Caco-2 (cell line): ENCODE results near the gene SPG7. TPM values are rescaled to one million over a fixed set of nuclear protein-coding genes. Genes with fewer than 3 reads are reported as not detected.

Source experiments
- BruUV-seq: library from RNA; stranded (reverse); fragments of 400-500 nt; replicated peaks from 2 replicates; lab custom pipeline; 2021; lab: Mats Ljungman, UMichigan
- CTCF ChIA-PET: fragments of 300-600 bp; sonication (Branson Sonifier 250); formaldehyde crosslinking; loops from one replicate; lab custom pipeline; 2022; ENCODE audit warnings: antibody characterized with exemption; lab: Charles Lee
- POLR2A ChIA-PET: fragments of 300-600 bp; sonication (Branson Sonifier 250); formaldehyde crosslinking; loops from one replicate; lab custom pipeline; 2022; ENCODE audit warnings: antibody characterized with exemption; lab: Charles Lee
- DNase-seq, 2 experiments: peaks; one replicate each; pipeline versions ENCODE4 v3.0.0 to v3.0.0-alpha.2; 2020 to 2022
- H3K27me3 ChIP-seq: replicated peaks from 2 replicates; pipeline ENCODE4 v1.6.0; 2011; ENCODE audit warnings: low read length; ENCODE audit not compliant: control insufficient read depth, insufficient read depth
- H3K36me3 ChIP-seq: 2 replicates; pipeline ENCODE4 v1.5.1; 2011; ENCODE audit warnings: low read length; ENCODE audit not compliant: control insufficient read depth, insufficient read depth
- H3K4me1 ChIP-seq: fragments of 250-450 bp; sonication (Bioruptor Pico); 2 replicates; pipeline ENCODE4 v1.5.1; 2020; ENCODE audit warnings: mild to moderate bottlenecking
- H3K4me3 ChIP-seq: 2 replicates; pipeline ENCODE4 v1.5.1; 2011; ENCODE audit warnings: low read depth, mild to moderate bottlenecking, control low read depth, low read length
- H3K9me3 ChIP-seq: fragments of 250-450 bp; sonication (Bioruptor Pico); 2 replicates; pipeline ENCODE4 v1.5.1; 2020; ENCODE audit warnings: mild to moderate bottlenecking, moderate library complexity
- H3K27ac Mint-ChIP-seq: one replicate; pipeline ENCODE4 v1.8.0; 2022; ENCODE audit warnings: mixed read lengths; ENCODE audit not compliant: unreplicated experiment
- H3K27me3 Mint-ChIP-seq: one replicate; pipeline ENCODE4 v1.8.0; 2022; ENCODE audit warnings: mixed read lengths; ENCODE audit not compliant: insufficient read depth, unreplicated experiment
- H3K36me3 Mint-ChIP-seq: one replicate; pipeline ENCODE4 v1.8.0; 2022; ENCODE audit warnings: mild to moderate bottlenecking, mixed read lengths; ENCODE audit not compliant: insufficient read depth, unreplicated experiment
- H3K4me1 Mint-ChIP-seq: one replicate; pipeline ENCODE4 v1.8.0; 2022; ENCODE audit warnings: low read depth, mixed read lengths; ENCODE audit not compliant: unreplicated experiment
- H3K4me3 Mint-ChIP-seq: one replicate; pipeline ENCODE4 v1.8.0; 2022; ENCODE audit warnings: mild to moderate bottlenecking, moderate library complexity, mixed read lengths; ENCODE audit not compliant: unreplicated experiment
- H3K9me3 Mint-ChIP-seq: one replicate; pipeline ENCODE4 v1.8.0; 2022; ENCODE audit warnings: mixed read lengths; ENCODE audit not compliant: unreplicated experiment
- intact Hi-C: fragments of 100-400 bp; cut with micrococcal nuclease; formaldehyde crosslinking; loops from one replicate; pipeline ENCODE4 v1.10.0; 2022; ENCODE audit not compliant: unreplicated experiment
- total RNA-seq: library from RNA; stranded (reverse); gene quantifications from 2 replicates; pipeline ENCODE4 v1.2.3, GENCODE V29; 2022
- TF ChIP-seq, protein P1 (sequence below), 2 experiments: fragments of 200-600 bp in 1 of 2; IDR thresholded peaks; 1 replicate in 1 of 2; 2 replicates in 1 of 2; pipeline versions ENCODE4 v1.5.1 to v1.8.0; 2011 to 2022; ENCODE audit warnings: antibody characterized with exemption in 1 of 2, control low read depth in 1 of 2, inconsistent platforms in 1 of 2, low read depth in 1 of 2, low read length in 1 of 2, mild to moderate bottlenecking in 1 of 2, moderate library complexity in 1 of 2; ENCODE audit not compliant: insufficient read depth in 1 of 2, severe bottlenecking in 1 of 2, unreplicated experiment in 1 of 2

SPG7 gene
- total RNA-seq, 1 experiment from 2014 or later: 159 TPM

DNA sequence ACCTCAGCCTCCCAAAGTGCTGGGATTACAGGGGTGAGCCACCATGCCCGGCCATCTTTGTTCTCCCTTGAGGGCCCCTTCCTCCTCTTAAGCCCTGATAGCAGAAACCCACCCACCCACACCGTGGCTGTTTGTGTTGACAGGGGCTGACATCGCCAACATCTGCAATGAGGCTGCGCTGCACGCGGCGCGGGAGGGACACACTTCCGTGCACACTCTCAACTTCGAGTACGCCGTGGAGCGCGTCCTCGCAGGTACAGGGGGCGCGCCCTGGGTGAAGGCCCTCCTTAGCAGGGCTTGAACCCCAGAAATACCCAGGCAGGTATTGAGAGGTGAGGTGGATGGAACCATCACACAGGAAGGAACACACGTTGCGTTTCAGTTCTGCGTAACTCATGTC is 39.7 kb downstream of the SPG7 start:
- Mint-ChIP-seq H3K4me3 (no peak overlapping the region), H3K27ac (no peak overlapping the region), H3K36me3 (peaks cover 90% of the 10 kb centered on the region), H3K27me3 (no peaks in the 10 kb centered on the region), H3K9me3 (no peaks in the 10 kb centered on the region), H3K4me1 (no peaks in the 10 kb centered on the region)
- no TSS peak for BruUV-seq
- Histone ChIP-seq H3K36me3 (peaks cover 8% of the 10 kb centered on the region; the same call in 1 of the 2 replicates), H3K27me3 (no peaks in the 10 kb centered on the region), H3K4me3 (no peak overlapping the region), H3K4me1 (no peaks in the 10 kb centered on the region), H3K9me3 (no peaks in the 10 kb centered on the region)
- intact Hi-C loops: no loop called here
- TF ChIP-seq, protein P1, sequence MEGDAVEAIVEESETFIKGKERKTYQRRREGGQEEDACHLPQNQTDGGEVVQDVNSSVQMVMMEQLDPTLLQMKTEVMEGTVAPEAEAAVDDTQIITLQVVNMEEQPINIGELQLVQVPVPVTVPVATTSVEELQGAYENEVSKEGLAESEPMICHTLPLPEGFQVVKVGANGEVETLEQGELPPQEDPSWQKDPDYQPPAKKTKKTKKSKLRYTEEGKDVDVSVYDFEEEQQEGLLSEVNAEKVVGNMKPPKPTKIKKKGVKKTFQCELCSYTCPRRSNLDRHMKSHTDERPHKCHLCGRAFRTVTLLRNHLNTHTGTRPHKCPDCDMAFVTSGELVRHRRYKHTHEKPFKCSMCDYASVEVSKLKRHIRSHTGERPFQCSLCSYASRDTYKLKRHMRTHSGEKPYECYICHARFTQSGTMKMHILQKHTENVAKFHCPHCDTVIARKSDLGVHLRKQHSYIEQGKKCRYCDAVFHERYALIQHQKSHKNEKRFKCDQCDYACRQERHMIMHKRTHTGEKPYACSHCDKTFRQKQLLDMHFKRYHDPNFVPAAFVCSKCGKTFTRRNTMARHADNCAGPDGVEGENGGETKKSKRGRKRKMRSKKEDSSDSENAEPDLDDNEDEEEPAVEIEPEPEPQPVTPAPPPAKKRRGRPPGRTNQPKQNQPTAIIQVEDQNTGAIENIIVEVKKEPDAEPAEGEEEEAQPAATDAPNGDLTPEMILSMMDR (IDR thresholded peaks at IDR 0.05; ENCODE audit: insufficient read depth in 1 of 2, low read depth in 1 of 2, low read length in 1 of 2, severe bottlenecking in 1 of 2, unreplicated experiment in 1 of 2): no peak
- DNase-seq: no peak
- POLR2A ChIA-PET: no interaction called here
- CTCF ChIA-PET: no interaction called here

- no peak overlapping the region for H3K4me3 ChIP-seq
- no TSS peak for BruUV-seq
- H3K27me3 ChIP-seq: no peaks in the 10 kb centered on the region
- H3K36me3 Mint-ChIP-seq: peaks cover 89% of the 10 kb centered on the region
- H3K4me3 Mint-ChIP-seq: no peak overlapping the region
- no peak overlapping the region for H3K27ac Mint-ChIP-seq
- H3K4me1 Mint-ChIP-seq: no peaks in the 10 kb centered on the region
- no peaks in the 10 kb centered on the region for H3K27me3 Mint-ChIP-seq
- DNase-seq: no peak
- intact Hi-C loops: no loop called here
- H3K9me3 Mint-ChIP-seq: no peaks in the 10 kb centered on the region
- TF ChIP-seq, protein P1 (IDR thresholded peaks at IDR 0.05; ENCODE audit: insufficient read depth in 1 of 2, low read depth in 1 of 2, low read length in 1 of 2, severe bottlenecking in 1 of 2, unreplicated experiment in 1 of 2): no peak
- H3K36me3 ChIP-seq: peaks cover 8% of the 10 kb centered on the region; the same call in 1 of the 2 replicates
- POLR2A ChIA-PET: no interaction called here
- H3K4me1 ChIP-seq: no peaks in the 10 kb centered on the region
- no peaks in the 10 kb centered on the region for H3K9me3 ChIP-seq
- CTCF ChIA-PET: no interaction called here
Measured at GRCh38 chr16:89548344-89549006, 40.3 kb downstream of the SPG7 start.

DNA sequence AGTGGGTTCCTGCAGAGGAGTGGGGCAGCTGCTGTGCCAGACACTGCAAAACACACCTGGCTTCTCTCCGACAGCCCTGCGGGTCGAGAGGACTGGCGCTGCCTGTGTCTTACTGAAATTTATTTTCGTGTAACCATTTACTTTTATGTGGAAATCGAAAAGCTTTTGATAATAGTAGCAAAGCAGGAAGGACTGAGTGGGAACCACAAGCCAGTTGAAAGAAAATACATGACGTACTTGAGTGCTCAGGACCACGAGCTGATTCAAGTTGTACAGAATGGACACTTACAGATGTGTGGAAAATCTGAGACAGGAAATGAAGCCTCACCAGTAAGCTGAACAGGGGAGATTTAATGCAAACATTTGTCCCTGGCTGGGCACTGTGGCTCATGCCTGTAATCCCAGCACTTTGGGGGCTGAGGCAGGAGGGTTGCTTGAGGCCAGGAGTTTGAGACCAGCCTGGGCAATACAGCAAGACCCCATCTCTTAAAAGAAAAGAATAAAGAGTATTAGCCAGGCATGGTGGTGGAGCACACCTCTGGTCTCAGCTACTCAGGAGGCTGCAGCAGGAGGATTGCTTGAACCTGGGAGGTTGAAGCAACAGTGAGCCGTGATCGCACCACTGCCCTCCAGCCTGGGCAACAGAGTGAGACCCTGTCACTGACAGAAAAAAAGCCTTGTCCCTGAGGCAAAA is 41.0 kb downstream of the SPG7 start:
- H3K4me1 ChIP-seq: no peaks in the 10 kb centered on the region
- intact Hi-C loops: no loop called here
- H3K4me3 Mint-ChIP-seq: no peak overlapping the region
- no peak overlapping the region for H3K27ac Mint-ChIP-seq
- H3K9me3 Mint-ChIP-seq: no peaks in the 10 kb centered on the region
- no peaks in the 10 kb centered on the region for H3K27me3 Mint-ChIP-seq
- H3K36me3 ChIP-seq: peaks cover 8% of the 10 kb centered on the region; the same call in 1 of the 2 replicates
- H3K4me3 ChIP-seq: no peak overlapping the region
- TF ChIP-seq, protein P1 (IDR thresholded peaks at IDR 0.05; ENCODE audit: insufficient read depth in 1 of 2, low read depth in 1 of 2, low read length in 1 of 2, severe bottlenecking in 1 of 2, unreplicated experiment in 1 of 2): no peak
- H3K36me3 Mint-ChIP-seq: peaks cover 93% of the 10 kb centered on the region
- POLR2A ChIA-PET: no interaction called here
- no peak for DNase-seq
- no peaks in the 10 kb centered on the region for H3K9me3 ChIP-seq
- no peaks in the 10 kb centered on the region for H3K27me3 ChIP-seq
- H3K4me1 Mint-ChIP-seq: no peaks in the 10 kb centered on the region
- CTCF ChIA-PET: no interaction called here
- no TSS peak for BruUV-seq
